GM12878 (cell line): ENCODE results near the gene AIFM3. TPM values are rescaled to one million over a fixed set of nuclear protein-coding genes. Genes with fewer than 3 reads are reported as not detected.
A peak's percentile ranks its signal among the peaks of the same experiment; 100 is the strongest.

Experiments used
- ATAC-seq: fragments of 200-7000 bp; cut with Tn5 transposase; 3 replicates; pipeline ENCODE4 v1.9.1; 2020; ENCODE audit warnings: mild to moderate bottlenecking, moderate library complexity
- BruUV-seq: library from RNA; stranded (reverse); fragments of 400-500 nt; replicated peaks from 2 replicates; lab custom pipeline; 2021; lab: Mats Ljungman, UMichigan
- CTCF ChIA-PET: fragments of 300-600 bp; sonication (Branson Sonifier 250); formaldehyde crosslinking; extraction: SDS; loops from one replicate; lab custom pipeline; 2021; ENCODE audit warnings: inconsistent platforms; lab: Yijun Ruan, JAX
- POLR2A ChIA-PET: fragments of 350-600 bp; formaldehyde crosslinking; extraction: SDS; loops from one replicate; lab custom pipeline; 2021; ENCODE audit warnings: inconsistent platforms; lab: Charles Lee
- RAD21 ChIA-PET: fragments of 300-600 bp; sonication (Branson Sonifier 250); formaldehyde crosslinking; loops from one replicate; lab custom pipeline; 2023; ENCODE audit warnings: antibody characterized with exemption; ENCODE audit not compliant: unreplicated experiment; lab: Charles Lee
- SMC1A ChIA-PET: fragments of 300-600 bp; sonication (Branson Sonifier 250); formaldehyde crosslinking; loops from one replicate; lab custom pipeline; 2023; ENCODE audit not compliant: unreplicated experiment, uncharacterized antibody; lab: Charles Lee
- DNase-seq: peaks from one replicate; pipeline ENCODE4 v3.0.0-alpha.2; 2011; ENCODE audit warnings: low read depth, low spot score
- FAIRE-seq: peaks from 3 replicates; lab custom pipeline; 2011; peaks lifted over from hg19 to GRCh38; lab: Jason Lieb, UNC
- H2AFZ ChIP-seq: 2 replicates; pipeline ENCODE4 v1.6.0; 2011; ENCODE audit warnings: low read depth, low read length, control low read depth; ENCODE audit not compliant: control insufficient read depth
- H3K27ac ChIP-seq: 2 replicates; pipeline ENCODE4 v1.5.1; 2011; ENCODE audit warnings: control low read depth; ENCODE audit not compliant: control insufficient read depth, insufficient read depth
- H3K27me3 ChIP-seq, 2 experiments: replicated peaks in 1 of 2; 2 replicates each; pipeline versions ENCODE4 v1.6.0 to v1.6.1; 2011; ENCODE audit warnings: low read length in 1 of 2; ENCODE audit not compliant: control insufficient read depth in 2 of 2, insufficient read depth in 2 of 2
- H3K36me3 ChIP-seq, 2 experiments: 2 replicates each; pipeline ENCODE4 v1.5.1; 2011; ENCODE audit warnings: low read length in 1 of 2; ENCODE audit not compliant: control insufficient read depth in 2 of 2, insufficient read depth in 2 of 2
- H3K4me1 ChIP-seq: 2 replicates; pipeline ENCODE4 v1.6.1; 2011; ENCODE audit warnings: mild to moderate bottlenecking, low read length, moderate library complexity, mixed read lengths; ENCODE audit not compliant: control insufficient read depth, insufficient read depth
- H3K4me2 ChIP-seq: 2 replicates; pipeline ENCODE4 v1.6.0; 2011; ENCODE audit warnings: control low read depth; ENCODE audit not compliant: control insufficient read depth, insufficient read depth
- H3K4me3 ChIP-seq: fragments of 200-600 bp; sonication (generic); 2 replicates; pipeline ENCODE4 v1.5.1; 2016
- H3K79me2 ChIP-seq: 2 replicates; pipeline ENCODE4 v1.6.0; 2011; ENCODE audit warnings: low read length; ENCODE audit not compliant: control insufficient read depth, insufficient read depth
- H3K9ac ChIP-seq: 2 replicates; pipeline ENCODE4 v1.8.0; 2011; ENCODE audit warnings: low read length, control low read depth, mixed read lengths; ENCODE audit not compliant: control insufficient read depth, insufficient read depth
- H3K9me3 ChIP-seq: replicated peaks from 3 replicates; pipeline ENCODE4 v1.5.1; 2011; ENCODE audit warnings: mild to moderate bottlenecking, low read length; ENCODE audit not compliant: control insufficient read depth, insufficient read depth
- H4K20me1 ChIP-seq: 2 replicates; pipeline ENCODE4 v1.6.0; 2011; ENCODE audit not compliant: control insufficient read depth, insufficient read depth
- CREB1 ChIP-seq: IDR thresholded peaks from 2 replicates; pipeline ENCODE4 v1.6.1; 2012; ENCODE audit warnings: low read depth, mild to moderate bottlenecking, inconsistent platforms
- DPF2 ChIP-seq: fragments of 450-650 bp; IDR thresholded peaks from 2 replicates; pipeline ENCODE4 v1.6.1; 2017; ENCODE audit warnings: mild to moderate bottlenecking
- IKZF2 ChIP-seq, 2 experiments: fragments of 450-650 bp; IDR thresholded peaks; 2 replicates each; pipeline ENCODE4 v1.6.1; 2017; ENCODE audit warnings: mild to moderate bottlenecking in 2 of 2, moderate library complexity in 2 of 2
- NR2C2 ChIP-seq: IDR thresholded peaks from 2 replicates; pipeline ENCODE4 v1.6.1; 2011; ENCODE audit warnings: borderline replicate concordance, low read depth; ENCODE audit not compliant: control insufficient read depth, insufficient read length
- PAX5 ChIP-seq: IDR thresholded peaks from 2 replicates; pipeline ENCODE4 v1.6.1; 2011; ENCODE audit warnings: low read depth, low read length, borderline replicate concordance
- POLR2A ChIP-seq: IDR thresholded peaks from 2 replicates; pipeline ENCODE4 v1.6.1; 2011; ENCODE audit warnings: low read depth, mild to moderate bottlenecking, low read length
- SPI1 ChIP-seq: IDR thresholded peaks from 2 replicates; pipeline ENCODE4 v1.6.1; 2011; ENCODE audit warnings: low read depth, mild to moderate bottlenecking, low read length, moderate library complexity, borderline replicate concordance; ENCODE audit not compliant: insufficient read depth
- TAF1 ChIP-seq: IDR thresholded peaks from 2 replicates; pipeline ENCODE4 v1.6.1; 2011; ENCODE audit warnings: mild to moderate bottlenecking, low read depth, low read length, borderline replicate concordance
- ZNF622 ChIP-seq: fragments of 450-650 bp; IDR thresholded peaks from 2 replicates; pipeline ENCODE4 v1.6.1; 2017; ENCODE audit warnings: mild to moderate bottlenecking, inconsistent platforms
- WGBS: methylation state at CpG from one replicate; pipeline ENCODE4 v1.1.6; 2016; ENCODE audit warnings: low lambda C conversion rate; ENCODE audit not compliant: insufficient replicate concordance, insufficient coverage; ENCODE audit errors: missing lambda C conversion rate; 5-methylcytosine and 5-hydroxymethylcytosine counted together
- in situ Hi-C: fragments of 300-500 bp; cut with MboI; formaldehyde crosslinking; loops from 9 replicates; pipeline ENCODE4 v1.14.3; 2018; ENCODE audit warnings: mixed read lengths
- intact Hi-C: fragments of 100-400 bp; cut with micrococcal nuclease; formaldehyde crosslinking; loops from one replicate; pipeline ENCODE4 v1.14.2; 2022; ENCODE audit not compliant: unreplicated experiment
- polyA plus RNA-seq, 11 experiments: library from polyadenylated mRNA; depleted of rRNA in 4 of 11; unstranded in 6 of 11; stranded (reverse) in 5 of 11; fragments of >200 nt; fragmentation: Nextera tagmentation in 4 of 11; fragmentation: Illumina TruSeq in 1 of 11; extraction: Ambion mirVana in 4 of 11; extraction: Trizol in 1 of 11; gene quantifications; 1 replicate in 1 of 11; 2 replicates in 10 of 11; pipeline versions ENCODE4 v1.2.1 to v1.2.3, GENCODE V29; 2011 to 2016; ENCODE audit warnings: inconsistent platforms in 2 of 11, missing spikeins in 2 of 11, low read depth in 1 of 11
- total RNA-seq, 4 experiments: library from RNA; depleted of rRNA in 3 of 4; stranded (reverse); fragments of >200 nt in 3 of 4; fragmentation: Illumina TruSeq in 1 of 4; extraction: Trizol in 1 of 4; gene quantifications; 2 replicates each; pipeline versions ENCODE4 v1.2.1 to v1.2.3, GENCODE V29; 2013 to 2021
- TF ChIP-seq, protein P1 (sequence below): IDR thresholded peaks from 2 replicates; pipeline ENCODE4 v1.6.1; 2012; ENCODE audit warnings: low read depth, low read length, improper control_type of control experiment
- TF ChIP-seq, protein P2 (sequence below): fragments of 450-650 bp; IDR thresholded peaks from 2 replicates; pipeline ENCODE4 v1.6.1; 2018; ENCODE audit warnings: mild to moderate bottlenecking, low read depth, moderate library complexity; ENCODE audit not compliant: partially characterized antibody

The AIFM3 gene
- total and polyA plus RNA-seq, 10 of the 15 experiments (the other 5 are each of a cell fraction or from before 2014, with no cell fraction given): 0.06 to 0.34 (median 0.21) TPM; not detected in 6

DNA sequence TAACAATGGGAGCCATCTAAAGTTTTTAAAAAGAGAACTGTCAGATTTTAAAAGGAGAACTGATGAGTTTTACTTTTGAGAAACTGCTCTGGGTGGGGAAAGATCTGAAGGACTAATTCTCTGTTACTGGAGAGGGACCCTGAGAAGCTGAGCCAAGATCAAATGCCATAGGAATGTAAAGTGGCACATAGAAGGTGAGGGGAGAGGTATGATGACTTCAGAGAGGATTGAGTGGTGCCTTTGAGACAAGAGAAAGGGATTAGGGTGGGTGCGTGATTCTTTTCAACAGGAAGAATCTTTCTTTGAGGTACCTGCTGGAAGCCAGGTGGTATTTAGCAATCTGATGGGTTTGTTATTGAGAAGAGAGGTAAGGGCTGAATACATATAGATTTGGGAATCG lies 40.8 kb upstream of the AIFM3 start:
- peaks cover 5% of the 10 kb centered on the region for H4K20me1 ChIP-seq
- no peak overlapping the region for H2AFZ ChIP-seq
- no peak overlapping the region; the same call in 1 of the 2 replicates for H3K27ac ChIP-seq
- BruUV-seq: no TSS peak
- H3K4me1 ChIP-seq: peaks cover 17% of the 10 kb centered on the region
- intact Hi-C loops (no loop called here), in situ Hi-C loops (no loop called here)
- ATAC-seq: no peak
- 91% methylated on average over 2 of the region's 2 CpGs for WGBS
- H3K27me3 ChIP-seq: no peaks in the 10 kb centered on the region
- peaks cover 91% of the 10 kb centered on the region for H3K79me2 ChIP-seq
- no peak for FAIRE-seq
- RAD21 ChIA-PET: no interaction called here
- H3K9me3 ChIP-seq: no peaks in the 10 kb centered on the region; the same call in 2 of the 3 replicates
- H3K36me3 ChIP-seq: peaks cover 1 to 8% of the 10 kb centered on the region in 2 experiments; a peak in 3 of 4 replicates
- peak overlapping the region; percentile 38; the same call in 1 of the 2 replicates for H3K4me2 ChIP-seq
- 0 out of 2 replicates have a peak, but pooled peaks have one; percentile 7 for TF ChIP-seq SPI1
- no peak for TF ChIP-seq TAF1
- no peak overlapping the region for H3K4me3 ChIP-seq
- POLR2A ChIA-PET: interaction anchor here (0.6 to 1.2 kb wide), 3 partner anchors 12 to 77 kb away, joined by 3 to 4 read pairs (median 4); no protein-coding TSS in a partner anchor
- no peak overlapping the region for H3K9ac ChIP-seq
- DNase-seq: no peak
- SMC1A ChIA-PET: interaction anchor here (0.7 kb wide), 1 partner anchor 31 kb away, joined by 3 read pairs; no protein-coding TSS in a partner anchor
- CTCF ChIA-PET: interaction anchor here (1.4 to 1.7 kb wide), 2 partner anchors 9 to 11 kb away, joined by 3 to 5 read pairs; no protein-coding TSS in a partner anchor

DNA sequence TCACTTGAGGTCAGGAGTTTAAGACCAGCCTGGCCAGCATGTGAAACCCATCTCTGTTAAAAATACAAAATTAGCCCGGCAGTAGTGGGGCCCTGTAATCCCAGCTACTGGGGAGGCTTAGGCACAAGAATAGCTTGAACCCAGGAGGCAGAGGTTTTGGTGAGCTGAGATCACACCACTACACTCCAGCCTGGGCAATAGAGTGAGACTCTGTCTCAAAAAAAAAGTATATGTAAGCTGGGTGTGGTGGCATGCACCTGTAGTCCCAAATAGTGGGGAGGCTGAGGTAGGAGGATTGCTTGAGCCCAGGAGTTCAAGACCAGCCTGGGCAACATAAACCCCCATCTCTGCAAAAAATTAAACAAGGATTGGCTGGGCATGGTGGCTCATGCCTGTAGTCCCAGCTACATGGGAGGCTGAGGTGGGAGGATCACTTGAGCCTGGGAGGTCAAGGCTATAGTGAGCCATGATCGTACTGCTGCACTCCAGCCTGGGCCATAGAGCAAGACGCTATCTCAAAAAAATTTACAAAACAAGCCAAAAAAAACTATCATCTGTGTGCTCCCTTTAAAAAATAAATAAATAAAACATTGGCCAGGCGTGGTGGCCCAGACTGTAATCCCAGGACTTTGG lies 39.0 kb upstream of the AIFM3 start:
- Histone ChIP-seq H3K4me2 (no peak overlapping the region), H3K4me1 (peaks cover 13% of the 10 kb centered on the region), H4K20me1 (no peaks in the 10 kb centered on the region; the same call in none of the 2 replicates), H2AFZ (no peak overlapping the region), H3K27me3 (no peaks in the 10 kb centered on the region), H3K4me3 (no peak overlapping the region), H3K36me3 (peaks cover 1 to 9% of the 10 kb centered on the region in 2 experiments; a peak in 3 of 4 replicates), H3K9me3 (no peaks in the 10 kb centered on the region; the same call in 2 of the 3 replicates), H3K27ac (no peak overlapping the region), H3K79me2 (peaks cover 86% of the 10 kb centered on the region), H3K9ac (no peak overlapping the region)
- TF ChIP-seq CREB1 (no peak), POLR2A (no peak), ZNF622 (no peak), PAX5 (no peak), IKZF2 (IDR thresholded peaks at IDR 0.05) (no peak), NR2C2 (no peak), DPF2 (no peak)
- TF ChIP-seq, protein P1, sequence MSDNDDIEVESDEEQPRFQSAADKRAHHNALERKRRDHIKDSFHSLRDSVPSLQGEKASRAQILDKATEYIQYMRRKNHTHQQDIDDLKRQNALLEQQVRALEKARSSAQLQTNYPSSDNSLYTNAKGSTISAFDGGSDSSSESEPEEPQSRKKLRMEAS: no peak
- TF ChIP-seq, protein P2, sequence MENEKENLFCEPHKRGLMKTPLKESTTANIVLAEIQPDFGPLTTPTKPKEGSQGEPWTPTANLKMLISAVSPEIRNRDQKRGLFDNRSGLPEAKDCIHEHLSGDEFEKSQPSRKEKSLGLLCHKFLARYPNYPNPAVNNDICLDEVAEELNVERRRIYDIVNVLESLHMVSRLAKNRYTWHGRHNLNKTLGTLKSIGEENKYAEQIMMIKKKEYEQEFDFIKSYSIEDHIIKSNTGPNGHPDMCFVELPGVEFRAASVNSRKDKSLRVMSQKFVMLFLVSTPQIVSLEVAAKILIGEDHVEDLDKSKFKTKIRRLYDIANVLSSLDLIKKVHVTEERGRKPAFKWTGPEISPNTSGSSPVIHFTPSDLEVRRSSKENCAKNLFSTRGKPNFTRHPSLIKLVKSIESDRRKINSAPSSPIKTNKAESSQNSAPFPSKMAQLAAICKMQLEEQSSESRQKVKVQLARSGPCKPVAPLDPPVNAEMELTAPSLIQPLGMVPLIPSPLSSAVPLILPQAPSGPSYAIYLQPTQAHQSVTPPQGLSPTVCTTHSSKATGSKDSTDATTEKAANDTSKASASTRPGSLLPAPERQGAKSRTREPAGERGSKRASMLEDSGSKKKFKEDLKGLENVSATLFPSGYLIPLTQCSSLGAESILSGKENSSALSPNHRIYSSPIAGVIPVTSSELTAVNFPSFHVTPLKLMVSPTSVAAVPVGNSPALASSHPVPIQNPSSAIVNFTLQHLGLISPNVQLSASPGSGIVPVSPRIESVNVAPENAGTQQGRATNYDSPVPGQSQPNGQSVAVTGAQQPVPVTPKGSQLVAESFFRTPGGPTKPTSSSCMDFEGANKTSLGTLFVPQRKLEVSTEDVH: no peak
- in situ Hi-C loops (no loop called here), intact Hi-C loops (no loop called here)
- SMC1A ChIA-PET: no interaction called here
- DNase-seq (no peak), ATAC-seq (no peak), FAIRE-seq (no peak)
- RAD21 ChIA-PET: interaction anchor here (1.0 kb wide), 1 partner anchor 69 kb away, joined by 3 read pairs; no protein-coding TSS in a partner anchor
- WGBS: 96% methylated on average over 4 of the region's 4 CpGs
- CTCF ChIA-PET: interaction anchor here (0.9 to 1.0 kb wide), 2 partner anchors 8 to 43 kb away, joined by 3 to 6 read pairs; no protein-coding TSS in a partner anchor
- BruUV-seq: no TSS peak
- POLR2A ChIA-PET: interaction anchor here (0.6 kb wide), 1 partner anchor 669 kb away, joined by 3 read pairs; no protein-coding TSS in a partner anchor
